Common myeloid progenitor, CD34-positive (primary cell): ENCODE data around the gene CDK18.

ENCODE experiments used
- CTCF ChIA-PET: fragments of 350-600 bp; sonication (Branson Sonifier 250); formaldehyde crosslinking; loops from one replicate; lab custom pipeline; 2021; ENCODE audit warnings: antibody characterized with exemption; lab: Charles Lee
- POLR2A ChIA-PET: fragments of 350-600 bp; sonication (Branson Sonifier 250); formaldehyde crosslinking; loops from one replicate; lab custom pipeline; 2021; ENCODE audit warnings: antibody characterized with exemption; lab: Charles Lee
- DNase-seq, 3 donors: peaks; one replicate each; pipeline versions ENCODE4 v3.0.0 to v3.0.0-alpha.2; 2013
- H3K27ac ChIP-seq, 2 experiments: 1 replicate in 1 of 2; 2 replicates in 1 of 2; pipeline ENCODE4 v1.7.0; 2013; ENCODE audit warnings: inconsistent platforms in 2 of 2, low read length in 2 of 2, mild to moderate bottlenecking in 2 of 2, low read depth in 1 of 2, moderate library complexity in 1 of 2; ENCODE audit not compliant: severe bottlenecking in 2 of 2, insufficient read depth in 1 of 2, poor library complexity in 1 of 2
- H3K27me3 ChIP-seq, 5 experiments: replicated peaks in 2 of 5; 1 replicate in 3 of 5; 2 replicates in 2 of 5; pipeline versions ENCODE4 v1.6.1 to v1.7.0; 2013; ENCODE audit warnings: low read length in 4 of 5, mild to moderate bottlenecking in 2 of 5, moderate library complexity in 2 of 5, inconsistent platforms in 1 of 5; ENCODE audit not compliant: insufficient read depth in 5 of 5, control insufficient read depth in 4 of 5
- H3K36me3 ChIP-seq, 4 experiments: 1 replicate in 2 of 4; 2 replicates in 2 of 4; pipeline versions ENCODE4 v1.6.1 to v1.7.0; 2013; ENCODE audit warnings: low read length in 3 of 4, control low read depth in 1 of 4, mild to moderate bottlenecking in 1 of 4; ENCODE audit not compliant: control insufficient read depth in 4 of 4, insufficient read depth in 4 of 4
- H3K4me1 ChIP-seq, 4 experiments: 1 replicate in 3 of 4; 2 replicates in 1 of 4; pipeline versions ENCODE4 v1.6.1 to v1.7.1; 2013; ENCODE audit warnings: low read length in 3 of 4, mild to moderate bottlenecking in 3 of 4, control low read depth in 1 of 4, inconsistent platforms in 1 of 4, moderate library complexity in 1 of 4; ENCODE audit not compliant: control insufficient read depth in 4 of 4, insufficient read depth in 4 of 4; ENCODE audit errors: control extremely low read depth in 1 of 4
- H3K4me3 ChIP-seq, 7 experiments: 1 replicate in 4 of 7; 2 replicates in 3 of 7; pipeline versions ENCODE4 v1.5.1 to v1.7.0; 2013; ENCODE audit warnings: mild to moderate bottlenecking in 7 of 7, low read length in 6 of 7, moderate library complexity in 6 of 7, inconsistent platforms in 2 of 7, low read depth in 2 of 7, control low read depth in 1 of 7; ENCODE audit not compliant: insufficient read depth in 4 of 7, control insufficient read depth in 1 of 7; ENCODE audit errors: extremely low read depth in 1 of 7
- H3K9me3 ChIP-seq, 5 experiments: 1 replicate in 4 of 5; 2 replicates in 1 of 5; pipeline versions ENCODE4 v1.6.1 to v1.7.1; 2013; ENCODE audit warnings: low read length in 4 of 5, mild to moderate bottlenecking in 2 of 5, inconsistent platforms in 1 of 5, low read depth in 1 of 5, moderate library complexity in 1 of 5; ENCODE audit not compliant: control insufficient read depth in 4 of 5, insufficient read depth in 2 of 5; ENCODE audit errors: control extremely low read depth in 1 of 5
- WGBS: methylation state at CpG from one replicate; pipeline ENCODE4 v1.1.5; 2013; ENCODE audit not compliant: insufficient coverage; 5-methylcytosine and 5-hydroxymethylcytosine counted together

The CDK18 gene

DNA sequence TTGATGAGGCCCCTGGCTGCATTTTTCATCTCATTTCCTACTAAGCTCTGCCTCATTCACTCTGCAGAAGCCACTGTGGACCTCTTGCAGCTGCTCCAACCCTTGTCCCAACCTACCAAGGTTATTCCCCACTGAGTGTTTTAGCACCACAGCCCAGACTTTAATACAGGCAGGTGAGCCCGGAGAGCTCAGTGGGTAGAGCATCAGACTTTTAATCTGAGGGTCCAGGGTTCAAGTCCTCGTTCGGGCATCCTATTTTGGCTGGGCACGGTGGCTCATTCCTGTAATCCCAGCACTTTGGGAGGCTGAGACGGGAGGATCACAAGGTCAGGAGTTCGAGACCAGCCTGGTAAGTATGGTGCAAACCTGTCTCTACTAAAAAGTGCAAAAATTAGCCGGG lies 30.5 kb upstream of the CDK18 start:
- Histone ChIP-seq H3K4me3 (no peak overlapping the region), H3K4me1 (no peaks in the 10 kb centered on the region), H3K27me3 (peaks cover 0 to 27% (median 7%) of the 10 kb centered on the region in 5 experiments), H3K27ac (no peak overlapping the region), H3K36me3 (no peaks in the 10 kb centered on the region), H3K9me3 (peaks cover 2 to 19% (median 14%) of the 10 kb centered on the region in 5 experiments)
- POLR2A ChIA-PET: no interaction called here
- CTCF ChIA-PET: interaction anchor here (6.7 kb wide), 1 partner anchor 12 kb away, joined by 57 read pairs; no protein-coding TSS in a partner anchor
- DNase-seq: no peak
- WGBS: 92% methylated on average over 7 of the region's 7 CpGs

DNA sequence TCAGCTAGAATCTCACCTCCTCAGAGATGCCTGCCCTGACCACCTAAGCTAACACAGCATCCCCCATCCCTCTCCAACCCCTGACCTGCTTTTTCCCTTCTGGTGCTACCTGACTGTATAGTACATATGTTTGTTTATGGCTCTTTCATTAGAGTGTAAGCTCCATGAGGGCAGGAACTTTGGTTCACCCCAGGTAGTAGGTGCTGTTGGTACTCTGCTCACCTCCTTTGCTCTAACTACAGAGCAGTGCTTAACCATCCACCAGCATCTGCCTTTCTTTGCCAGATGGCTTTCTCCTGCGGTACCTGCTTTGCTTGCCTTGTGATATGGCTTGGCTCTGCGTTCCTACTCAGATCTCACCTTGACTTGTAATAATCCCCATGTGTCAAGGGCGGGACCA lies 29.9 kb upstream of the CDK18 start:
- peaks cover 2 to 19% (median 14%) of the 10 kb centered on the region in 5 experiments for H3K9me3 ChIP-seq
- 100% methylated on average over 2 of the region's 3 CpGs for WGBS
- H3K27me3 ChIP-seq: peaks cover 0 to 28% (median 6%) of the 10 kb centered on the region in 5 experiments
- DNase-seq: no peak
- H3K27ac ChIP-seq: no peak overlapping the region
- H3K36me3 ChIP-seq: no peaks in the 10 kb centered on the region
- ChIA-PET POLR2A (no interaction called here), CTCF (interaction anchor here (1.7 to 6.7 kb wide), 3 partner anchors 12 to 50 kb away, joined by 5 to 57 read pairs (median 7); no protein-coding TSS in a partner anchor)
- no peaks in the 10 kb centered on the region for H3K4me1 ChIP-seq
- no peak overlapping the region for H3K4me3 ChIP-seq

DNA sequence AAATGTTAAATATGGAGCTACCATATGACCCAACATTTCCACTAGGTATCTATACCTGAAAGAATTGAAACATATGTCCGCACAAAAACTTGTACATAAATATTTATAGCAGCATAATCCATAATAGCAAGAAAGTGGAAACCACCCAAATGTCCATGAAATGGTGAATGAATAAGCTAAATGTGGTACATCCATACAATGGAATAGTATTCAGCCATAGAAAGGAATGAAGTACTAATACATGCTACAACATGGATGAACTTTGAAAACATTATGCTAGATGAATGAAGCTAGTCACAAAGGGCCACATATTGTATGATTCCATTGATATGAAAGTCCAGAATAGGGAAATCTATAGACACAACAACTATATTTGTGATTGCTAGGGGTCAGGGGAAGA lies 28.6 kb upstream of the CDK18 start:
- no peak for DNase-seq
- Histone ChIP-seq H3K27me3 (peaks cover 0 to 41% (median 9%) of the 10 kb centered on the region in 5 experiments), H3K4me3 (no peak overlapping the region), H3K4me1 (peaks cover 0 to 3% (median 0%) of the 10 kb centered on the region in 4 experiments), H3K36me3 (no peaks in the 10 kb centered on the region), H3K27ac (no peak overlapping the region), H3K9me3 (peaks cover 2 to 19% (median 14%) of the 10 kb centered on the region in 5 experiments)
- CTCF ChIA-PET: interaction anchor here (0.7 to 6.7 kb wide), 8 partner anchors 10 to 140 kb away, joined by 3 to 57 read pairs (median 4); no protein-coding TSS in a partner anchor
- POLR2A ChIA-PET: interaction anchor here (0.6 to 1.1 kb wide), 2 partner anchors 9 to 31 kb away, joined by 3 read pairs; no protein-coding TSS in a partner anchor
- no CpG with 5 or more reads among the region's 1 CpG for WGBS

DNA sequence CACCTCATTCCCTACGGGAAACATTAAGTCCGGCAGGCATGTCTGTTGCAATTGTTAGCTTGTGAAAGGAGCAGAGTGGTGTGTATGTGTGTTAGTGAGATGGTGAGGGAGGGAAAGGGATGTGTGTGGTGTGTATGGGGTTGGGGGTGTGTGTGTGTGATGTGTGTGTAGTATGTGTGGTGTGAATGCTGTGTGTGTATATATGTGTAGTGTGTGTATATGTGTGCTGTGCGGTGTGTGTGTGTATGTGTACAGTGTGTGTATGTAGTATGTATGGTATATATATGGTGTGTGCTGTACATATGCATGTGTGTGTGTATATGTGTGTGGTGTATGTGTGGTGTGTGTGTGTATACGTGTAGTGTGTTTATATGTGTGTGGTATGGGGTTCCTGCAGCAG lies 27.8 kb upstream of the CDK18 start:
- no peak for DNase-seq
- Histone ChIP-seq H3K27ac (no peak overlapping the region), H3K36me3 (no peaks in the 10 kb centered on the region), H3K27me3 (peaks cover 0 to 48% (median 14%) of the 10 kb centered on the region in 5 experiments), H3K9me3 (peaks cover 2 to 19% (median 14%) of the 10 kb centered on the region in 5 experiments), H3K4me1 (peaks cover 0 to 6% (median 0%) of the 10 kb centered on the region in 4 experiments), H3K4me3 (no peak overlapping the region)
- POLR2A ChIA-PET: no interaction called here
- 86% methylated on average over 1 of the region's 4 CpGs for WGBS
- CTCF ChIA-PET: interaction anchor here (1.7 to 6.7 kb wide), 2 partner anchors 10 to 13 kb away, joined by 4 to 57 read pairs; no protein-coding TSS in a partner anchor

DNA sequence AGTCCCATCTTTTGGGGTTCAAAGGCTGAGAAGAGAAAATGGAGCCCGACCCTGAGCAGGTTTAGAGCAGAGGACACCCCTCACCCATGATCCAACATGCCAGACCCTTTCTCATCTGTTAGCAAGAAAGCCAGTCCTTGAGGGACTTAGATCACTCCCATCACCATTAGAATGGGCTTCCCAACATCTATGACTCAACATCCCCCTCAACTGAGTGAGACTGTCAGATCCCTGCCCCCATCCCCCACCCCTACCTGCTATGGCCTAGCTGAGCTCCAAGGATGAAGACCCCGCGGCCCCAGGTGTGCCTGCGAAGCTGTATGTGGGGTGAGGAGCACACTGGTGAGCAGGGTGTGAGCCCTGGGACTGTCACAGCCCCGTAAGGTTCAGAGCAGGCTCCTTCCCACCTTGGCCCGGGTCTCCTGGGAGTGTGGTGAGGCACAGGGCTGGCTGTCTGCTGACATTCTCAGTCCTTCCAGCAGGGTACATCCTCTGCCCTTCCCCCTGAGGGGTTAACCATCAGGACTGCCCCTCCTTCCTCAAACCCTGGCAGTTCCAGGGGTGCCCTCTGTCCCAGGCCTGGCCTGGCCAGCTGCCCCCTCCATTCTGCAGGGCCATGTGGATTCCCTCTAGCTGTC lies 27.2 kb upstream of the CDK18 start:
- Histone ChIP-seq H3K9me3 (peaks cover 2 to 19% (median 14%) of the 10 kb centered on the region in 5 experiments), H3K27ac (no peak overlapping the region), H3K4me3 (no peak overlapping the region), H3K36me3 (no peaks in the 10 kb centered on the region), H3K4me1 (peaks cover 0 to 9% (median 0%) of the 10 kb centered on the region in 4 experiments), H3K27me3 (peaks cover 0 to 54% (median 19%) of the 10 kb centered on the region in 5 experiments)
- ChIA-PET POLR2A (no interaction called here), CTCF (interaction anchor here (1.0 to 6.7 kb wide), 3 partner anchors 9 to 15 kb away, joined by 3 to 57 read pairs (median 4); no protein-coding TSS in a partner anchor)
- WGBS: 88% methylated on average over 4 of the region's 6 CpGs
- DNase-seq: no peak

DNA sequence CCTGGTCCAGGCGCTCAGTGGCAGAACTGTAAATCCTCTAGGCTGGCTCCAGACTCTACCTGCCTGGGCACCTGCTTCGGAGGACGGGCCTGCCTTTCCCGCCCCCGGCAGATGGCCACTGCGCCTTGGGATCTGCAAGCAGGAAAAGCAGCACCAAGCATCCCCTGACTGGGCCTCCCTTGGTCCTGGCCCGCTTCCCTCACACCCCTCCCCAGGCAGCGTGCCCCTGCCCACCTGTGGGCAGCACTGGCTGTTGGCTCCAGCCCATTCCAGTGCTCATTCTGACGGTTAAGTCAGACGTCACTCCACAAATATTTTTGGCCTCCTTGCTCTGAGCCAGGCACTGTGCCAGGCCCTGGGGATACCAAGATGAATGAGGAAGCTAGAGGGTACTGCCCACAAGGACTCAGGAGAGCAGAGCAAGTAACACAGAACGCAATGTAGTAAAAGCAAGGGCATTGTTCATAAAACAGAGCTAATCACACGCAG lies 26.7 kb upstream of the CDK18 start:
- Histone ChIP-seq H3K4me3 (no peak overlapping the region), H3K9me3 (peaks cover 2 to 19% (median 14%) of the 10 kb centered on the region in 5 experiments), H3K4me1 (peaks cover 0 to 9% (median 0%) of the 10 kb centered on the region in 4 experiments), H3K36me3 (no peaks in the 10 kb centered on the region), H3K27ac (no peak overlapping the region), H3K27me3 (peaks cover 0 to 54% (median 20%) of the 10 kb centered on the region in 5 experiments)
- WGBS: 80% methylated on average over 11 of the region's 12 CpGs
- CTCF ChIA-PET: interaction anchor here (1.0 to 6.7 kb wide), 5 partner anchors 9 to 47 kb away, joined by 3 to 57 read pairs (median 4); no protein-coding TSS in a partner anchor
- POLR2A ChIA-PET: interaction anchor here (0.7 kb wide), 1 partner anchor 51 kb away, joined by 4 read pairs; no protein-coding TSS in a partner anchor
- DNase-seq: no peak
